Trophoblast cell (in vitro differentiated cells and primary cell): ENCODE measurements around the gene KIF16B.

Experiments
- DNase-seq, 2 donors: peaks; one replicate each; pipeline ENCODE4 v3.0.0-alpha.2; 2016
- H2AFZ ChIP-seq: 2 replicates; pipeline ENCODE4 v1.6.1; 2013; ENCODE audit warnings: low read length, moderate library complexity, mild to moderate bottlenecking; ENCODE audit not compliant: insufficient read depth, poor library complexity
- H2AK5ac ChIP-seq: 2 replicates; pipeline ENCODE4 v1.6.1; 2013; ENCODE audit warnings: mild to moderate bottlenecking, low read length
- H2BK120ac ChIP-seq: 2 replicates; pipeline ENCODE4 v1.6.1; 2013; ENCODE audit warnings: low read length, mild to moderate bottlenecking, moderate library complexity; ENCODE audit not compliant: insufficient read depth, poor library complexity
- H2BK12ac ChIP-seq: 2 replicates; pipeline ENCODE4 v1.6.1; 2013; ENCODE audit warnings: mild to moderate bottlenecking, low read length, moderate library complexity
- H2BK5ac ChIP-seq: 2 replicates; pipeline ENCODE4 v1.6.1; 2013; ENCODE audit warnings: low read length, low read depth, moderate library complexity, mild to moderate bottlenecking; ENCODE audit not compliant: poor library complexity
- H3K14ac ChIP-seq: 2 replicates; pipeline ENCODE4 v1.6.1; 2013; ENCODE audit warnings: mild to moderate bottlenecking, low read length
- H3K18ac ChIP-seq: 2 replicates; pipeline ENCODE4 v1.6.1; 2013; ENCODE audit warnings: mild to moderate bottlenecking, low read length
- H3K23ac ChIP-seq: 2 replicates; pipeline ENCODE4 v1.6.1; 2013; ENCODE audit warnings: low read length
- H3K27ac ChIP-seq: 2 replicates; pipeline ENCODE4 v1.5.1; 2013; ENCODE audit warnings: low read depth, mild to moderate bottlenecking, inconsistent platforms, low read length, moderate library complexity
- H3K27me3 ChIP-seq: 2 replicates; pipeline ENCODE4 v1.6.1; 2013; ENCODE audit warnings: inconsistent platforms, mild to moderate bottlenecking, low read length, moderate library complexity; ENCODE audit not compliant: insufficient read depth
- H3K36me3 ChIP-seq, 2 experiments: 1 replicate in 1 of 2; 2 replicates in 1 of 2; pipeline ENCODE4 v1.6.1; 2013; ENCODE audit warnings: low read length in 2 of 2, mild to moderate bottlenecking in 2 of 2, moderate library complexity in 1 of 2; ENCODE audit not compliant: insufficient read depth in 2 of 2, control insufficient read depth in 1 of 2
- H3K4ac ChIP-seq: 2 replicates; pipeline ENCODE4 v1.6.1; 2013; ENCODE audit warnings: low read depth, mild to moderate bottlenecking, low read length, moderate library complexity
- H3K4me1 ChIP-seq, 2 experiments: 1 replicate in 1 of 2; 2 replicates in 1 of 2; pipeline ENCODE4 v1.6.1; 2013; ENCODE audit warnings: low read length in 2 of 2, mild to moderate bottlenecking in 2 of 2, moderate library complexity in 1 of 2; ENCODE audit not compliant: insufficient read depth in 2 of 2, control insufficient read depth in 1 of 2
- H3K4me2 ChIP-seq: 2 replicates; pipeline ENCODE4 v1.6.1; 2013; ENCODE audit warnings: inconsistent platforms, mild to moderate bottlenecking, low read length, moderate library complexity
- H3K4me3 ChIP-seq: 2 replicates; pipeline ENCODE4 v1.5.1; 2013; ENCODE audit warnings: mild to moderate bottlenecking, low read depth, low read length, inconsistent platforms
- H3K79me1 ChIP-seq: one replicate; pipeline ENCODE4 v1.6.1; 2013; ENCODE audit warnings: low read length
- H3K79me2 ChIP-seq: 2 replicates; pipeline ENCODE4 v1.6.1; 2013; ENCODE audit warnings: low read length, mild to moderate bottlenecking; ENCODE audit not compliant: control insufficient read depth, insufficient read depth, poor library complexity
- H3K9ac ChIP-seq: 2 replicates; pipeline ENCODE4 v1.6.1; 2013; ENCODE audit warnings: mild to moderate bottlenecking, low read length
- H3K9me3 ChIP-seq: 2 replicates; pipeline ENCODE4 v1.6.1; 2013; ENCODE audit warnings: low read depth, mild to moderate bottlenecking, control low read depth, inconsistent platforms, low read length; ENCODE audit not compliant: insufficient read depth
- H4K12ac ChIP-seq: 2 replicates; pipeline ENCODE4 v1.6.1; 2013; ENCODE audit warnings: low read depth, mild to moderate bottlenecking, low read length, moderate library complexity
- H4K8ac ChIP-seq: 2 replicates; pipeline ENCODE4 v1.6.1; 2013; ENCODE audit warnings: low read depth, mild to moderate bottlenecking, low read length, moderate library complexity
- H4K91ac ChIP-seq: one replicate; pipeline ENCODE4 v1.6.1; 2013; ENCODE audit warnings: low read depth, mild to moderate bottlenecking, low read length, moderate library complexity
- WGBS: extraction: QIAGEN DNeasy Blood & Tissue Kit; methylation state at CpG from one replicate; pipeline ENCODE4 v1.1.7; 2013; ENCODE audit warnings: missing lambda C conversion rate; ENCODE audit not compliant: insufficient read length, insufficient coverage; ENCODE audit errors: extremely low coverage; 5-methylcytosine and 5-hydroxymethylcytosine counted together

Gene KIF16B

GRCh38 chr20:16378712-16379370 is 194.4 kb downstream of the KIF16B start:
- Histone ChIP-seq H3K27ac (no peak overlapping the region), H3K36me3 (peaks cover 8 to 16% of the 10 kb centered on the region in 2 experiments), H4K12ac (no peak overlapping the region), H2BK12ac (no peak overlapping the region), H3K4me3 (no peak overlapping the region), H3K79me1 (no peaks in the 10 kb centered on the region), H4K91ac (no peak overlapping the region), H3K23ac (no peak overlapping the region), H2AFZ (no peak overlapping the region), H3K9me3 (no peaks in the 10 kb centered on the region), H4K8ac (no peak overlapping the region), H3K79me2 (no peaks in the 10 kb centered on the region), H3K9ac (no peak overlapping the region), H3K4me1 (no peaks in the 10 kb centered on the region), H2BK120ac (no peak overlapping the region), H3K18ac (no peak overlapping the region), H2AK5ac (no peak overlapping the region), H3K27me3 (no peaks in the 10 kb centered on the region), H3K14ac (no peak overlapping the region), H3K4ac (no peak overlapping the region), H3K4me2 (no peak overlapping the region), H2BK5ac (no peak overlapping the region)
- no CpG with 5 or more reads among the region's 7 CpGs for WGBS
- DNase-seq = no peak

GRCh38 chr20:16378122-16378521 is 195.1 kb downstream of the KIF16B start:
- no peak overlapping the region for H4K91ac ChIP-seq
- no peak overlapping the region for H3K14ac ChIP-seq
- H3K4me2 ChIP-seq = no peak overlapping the region
- no peak for DNase-seq
- peaks cover 8 to 14% of the 10 kb centered on the region in 2 experiments for H3K36me3 ChIP-seq
- no peaks in the 10 kb centered on the region for H3K9me3 ChIP-seq
- H3K27me3 ChIP-seq = no peaks in the 10 kb centered on the region
- no peaks in the 10 kb centered on the region for H3K4me1 ChIP-seq
- H3K23ac ChIP-seq = no peak overlapping the region
- H2BK5ac ChIP-seq = no peak overlapping the region
- no peak overlapping the region for H2BK120ac ChIP-seq
- no peak overlapping the region for H4K12ac ChIP-seq
- no peak overlapping the region for H3K27ac ChIP-seq
- no peak overlapping the region for H2AK5ac ChIP-seq
- no peak overlapping the region for H4K8ac ChIP-seq
- no CpG with 5 or more reads among the region's 1 CpG for WGBS
- no peak overlapping the region for H2BK12ac ChIP-seq
- H3K18ac ChIP-seq = no peak overlapping the region
- no peaks in the 10 kb centered on the region for H3K79me1 ChIP-seq
- no peak overlapping the region for H3K9ac ChIP-seq
- H2AFZ ChIP-seq = no peak overlapping the region
- H3K4me3 ChIP-seq = no peak overlapping the region
- H3K79me2 ChIP-seq = no peaks in the 10 kb centered on the region
- no peak overlapping the region for H3K4ac ChIP-seq

GRCh38 chr20:16369441-16369840 is 203.8 kb downstream of the KIF16B start:
- no CpG with 5 or more reads among the region's 1 CpG for WGBS

GRCh38 chr20:16368645-16369292 is 204.5 kb downstream of the KIF16B start:
- H3K4me2 ChIP-seq = no peak overlapping the region
- no peak overlapping the region for H2AK5ac ChIP-seq
- no CpG with 5 or more reads among the region's 11 CpGs for WGBS
- no peak overlapping the region for H4K12ac ChIP-seq
- no peak overlapping the region for H3K4me3 ChIP-seq
- H3K79me2 ChIP-seq = no peaks in the 10 kb centered on the region
- no peak overlapping the region for H3K18ac ChIP-seq
- no peak overlapping the region for H3K23ac ChIP-seq
- peak in 1 of 2 donors; percentile 32 for DNase-seq
- no peaks in the 10 kb centered on the region for H3K27me3 ChIP-seq
- H4K91ac ChIP-seq = no peak overlapping the region
- no peak overlapping the region for H3K4ac ChIP-seq
- H2BK5ac ChIP-seq = no peak overlapping the region
- H3K79me1 ChIP-seq = no peaks in the 10 kb centered on the region
- no peak overlapping the region for H2BK12ac ChIP-seq
- no peak overlapping the region for H3K14ac ChIP-seq
- no peak overlapping the region for H4K8ac ChIP-seq
- H3K9me3 ChIP-seq = no peaks in the 10 kb centered on the region
- no peaks in the 10 kb centered on the region for H3K4me1 ChIP-seq
- H3K27ac ChIP-seq = no peak overlapping the region
- H3K36me3 ChIP-seq = peaks cover 3 to 12% of the 10 kb centered on the region in 2 experiments
- H2BK120ac ChIP-seq = no peak overlapping the region
- H3K9ac ChIP-seq = no peak overlapping the region
- no peak overlapping the region for H2AFZ ChIP-seq

More at GRCh38 chr20:16369441-16369840, 203.8 kb downstream of the KIF16B start:
- H4K91ac ChIP-seq = no peak overlapping the region
- H4K8ac ChIP-seq = no peak overlapping the region
- H3K27me3 ChIP-seq = no peaks in the 10 kb centered on the region
- H4K12ac ChIP-seq = no peak overlapping the region
- no peak overlapping the region for H2AFZ ChIP-seq
- no peak overlapping the region for H3K4me3 ChIP-seq
- no peak overlapping the region for H3K9ac ChIP-seq
- no peak for DNase-seq
- H2BK12ac ChIP-seq = no peak overlapping the region
- H2BK120ac ChIP-seq = no peak overlapping the region
- no peaks in the 10 kb centered on the region for H3K9me3 ChIP-seq
- H3K36me3 ChIP-seq = peaks cover 3 to 15% of the 10 kb centered on the region in 2 experiments
- no peak overlapping the region for H3K4me2 ChIP-seq
- no peaks in the 10 kb centered on the region for H3K4me1 ChIP-seq
- H3K79me2 ChIP-seq = no peaks in the 10 kb centered on the region
- no peak overlapping the region for H3K23ac ChIP-seq
- H3K14ac ChIP-seq = no peak overlapping the region
- H2BK5ac ChIP-seq = no peak overlapping the region
- no peak overlapping the region for H2AK5ac ChIP-seq
- no peak overlapping the region for H3K18ac ChIP-seq
- no peak overlapping the region for H3K27ac ChIP-seq
- no peak overlapping the region for H3K4ac ChIP-seq
- H3K79me1 ChIP-seq = no peaks in the 10 kb centered on the region
